AG20443 (cell line): Measurements from ENCODE around the gene MBP.

Experiments
- DNase-seq: peaks from one replicate; pipeline ENCODE4 v3.0.0; 2012; ENCODE audit warnings: low spot score, mixed read lengths

MBP gene

DNA sequence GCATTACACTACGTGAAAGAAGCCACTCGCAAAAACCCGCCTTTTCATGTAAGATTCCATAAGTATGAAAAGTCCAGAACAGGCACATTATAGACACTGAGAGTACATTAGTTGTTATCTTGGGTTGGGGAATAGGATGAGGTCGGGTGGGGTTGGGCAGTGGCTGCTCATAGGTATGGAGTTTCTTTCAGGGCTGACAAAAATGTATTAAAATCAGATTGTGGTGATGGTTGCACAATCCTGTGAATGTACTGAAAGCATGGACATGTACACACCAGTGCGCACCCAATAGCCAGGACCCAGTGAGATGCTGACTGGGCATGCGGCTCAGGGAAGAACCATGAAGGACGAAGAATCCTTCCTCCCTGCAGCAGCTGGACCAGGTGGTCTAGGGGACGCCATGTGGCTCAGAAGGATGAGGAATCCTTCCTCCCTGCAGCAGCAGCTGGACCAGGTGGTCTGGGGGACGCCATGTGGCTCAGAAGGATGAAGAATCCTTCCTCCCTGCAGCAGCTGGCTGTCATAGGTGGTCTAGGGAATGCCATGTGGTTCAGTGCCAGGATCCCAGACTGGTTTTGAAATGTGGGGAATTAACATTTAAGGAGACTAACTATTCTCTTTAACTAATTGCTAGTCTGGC lies 50.1 kb downstream of the MBP start:
- DNase-seq = no peak

DNA sequence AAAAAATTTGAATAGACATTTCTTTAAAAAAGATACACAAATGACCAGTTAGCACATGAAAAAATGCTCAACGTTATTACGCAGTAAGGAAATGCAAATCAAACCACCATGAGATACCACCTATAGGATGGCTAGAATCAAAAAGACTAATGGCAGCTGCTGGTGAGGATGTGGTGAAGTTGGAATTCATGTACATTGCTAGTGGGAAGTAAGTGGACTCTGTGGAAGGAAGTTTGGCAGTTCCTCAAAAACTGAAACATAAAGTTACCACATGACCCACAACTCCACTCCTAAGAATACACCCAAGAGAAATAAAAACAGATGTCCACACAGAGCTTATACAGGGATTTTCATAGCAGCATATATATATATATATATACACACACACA lies 51.2 kb downstream of the MBP start:
- no peak for DNase-seq

DNA sequence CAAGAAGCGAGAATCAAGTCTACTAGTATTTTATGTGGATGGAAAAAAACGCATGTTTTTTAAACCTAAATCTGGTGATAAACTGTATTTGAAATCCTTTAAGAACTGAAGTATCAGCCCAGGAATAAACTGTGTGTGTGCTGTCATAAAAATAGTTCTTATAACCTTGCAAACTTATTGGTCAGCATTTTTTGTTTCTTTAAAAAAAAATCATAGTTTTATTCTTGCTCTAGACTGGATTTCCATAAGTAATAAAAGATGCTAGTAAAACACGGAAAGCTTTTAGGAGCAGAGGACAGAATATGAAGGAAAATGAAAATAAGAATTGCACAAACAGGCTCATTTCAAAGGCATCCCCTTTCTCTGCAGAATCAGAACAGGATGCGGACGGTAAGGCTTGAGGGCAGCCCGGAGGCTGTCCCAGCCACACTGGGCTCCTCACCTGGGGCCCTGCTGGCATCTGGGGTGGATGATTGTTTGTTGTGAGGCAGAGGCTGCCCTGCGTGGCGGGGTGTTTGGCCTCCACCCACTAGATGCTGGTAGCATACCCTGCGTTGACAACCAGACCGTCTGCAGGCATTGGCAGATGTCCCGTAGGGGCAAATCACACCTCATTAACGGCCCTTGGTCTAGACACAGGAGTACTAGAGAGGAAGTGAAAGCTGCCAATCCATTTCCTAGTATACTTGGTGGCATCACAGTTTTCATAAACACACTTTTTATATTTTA lies 52.5 kb downstream of the MBP start:
- no peak for DNase-seq

DNA sequence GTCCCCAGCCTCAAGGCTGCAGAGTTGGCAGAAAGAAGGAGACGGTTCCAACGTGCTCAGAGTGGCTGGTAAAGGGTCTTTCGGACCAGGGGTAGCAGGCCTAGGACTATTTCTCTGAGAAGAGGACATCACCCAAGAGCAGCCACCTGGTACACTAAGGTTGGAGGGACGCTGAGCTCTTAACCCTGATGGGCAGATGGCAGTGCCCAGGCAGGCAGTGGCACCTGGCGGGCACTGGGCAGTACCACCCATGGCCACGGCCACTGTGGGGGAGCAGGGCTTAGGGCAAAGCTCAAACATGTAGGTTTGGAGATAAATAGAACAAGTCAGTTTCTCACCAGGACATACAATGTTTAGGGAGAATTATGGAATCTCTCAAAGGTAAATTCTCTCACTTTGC lies 53.5 kb downstream of the MBP start:
- no peak for DNase-seq

DNA sequence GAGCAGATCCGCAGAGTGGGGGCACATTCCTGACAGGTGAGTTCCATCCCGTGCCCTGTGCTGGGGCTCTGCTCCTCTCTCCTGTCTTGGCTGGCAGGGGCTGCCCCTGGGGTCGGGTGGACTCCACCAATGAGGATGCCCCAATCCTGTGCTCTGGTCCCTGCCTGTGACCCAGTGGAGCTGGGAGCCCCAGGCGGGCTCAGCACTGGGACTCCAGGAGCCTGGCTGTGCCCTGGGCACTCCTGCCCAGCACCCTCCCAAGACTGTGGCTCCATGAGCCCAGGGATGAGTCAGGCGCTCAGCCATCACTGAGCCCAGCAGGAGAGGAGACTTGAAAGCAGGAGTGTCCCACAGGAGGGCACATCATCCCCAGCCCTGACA lies 53.9 kb downstream of the MBP start:
- DNase-seq = no peak

DNA sequence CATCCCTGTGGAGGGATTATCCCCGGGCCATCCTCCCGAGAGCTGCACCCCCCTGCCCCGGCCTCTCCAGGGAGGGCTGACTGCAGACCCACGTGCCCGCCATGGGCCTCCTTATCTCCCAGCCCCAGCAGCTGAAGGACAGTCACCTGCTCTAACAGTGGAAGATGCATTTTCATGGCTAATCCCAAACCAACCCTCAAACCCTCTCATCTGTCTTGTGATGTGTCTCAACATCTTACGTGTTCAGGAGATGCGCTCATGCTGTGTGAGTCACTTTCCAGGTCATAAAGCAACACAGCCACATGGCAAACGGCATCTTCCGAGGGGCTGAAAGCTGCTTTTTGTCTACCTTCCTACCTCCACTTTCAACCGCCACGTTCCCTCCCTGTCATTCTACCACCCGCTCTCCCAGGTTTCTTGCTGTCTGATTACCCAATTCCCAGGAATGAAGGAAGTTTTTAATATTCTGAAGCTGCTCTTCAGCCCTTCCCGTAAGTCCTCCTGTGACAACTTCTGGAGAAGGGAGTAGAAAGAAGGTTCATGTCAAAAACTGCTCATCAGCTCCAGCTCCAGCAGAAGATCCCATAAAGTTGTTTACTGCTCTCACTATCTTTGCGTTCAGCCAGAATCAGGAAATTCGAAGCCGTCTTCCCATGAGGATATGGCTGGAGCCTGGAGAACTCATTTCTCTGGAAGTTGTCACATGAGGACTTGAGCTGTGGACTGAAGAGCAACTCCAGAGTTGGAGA lies 54.5 kb downstream of the MBP start:
- DNase-seq = no peak

DNA sequence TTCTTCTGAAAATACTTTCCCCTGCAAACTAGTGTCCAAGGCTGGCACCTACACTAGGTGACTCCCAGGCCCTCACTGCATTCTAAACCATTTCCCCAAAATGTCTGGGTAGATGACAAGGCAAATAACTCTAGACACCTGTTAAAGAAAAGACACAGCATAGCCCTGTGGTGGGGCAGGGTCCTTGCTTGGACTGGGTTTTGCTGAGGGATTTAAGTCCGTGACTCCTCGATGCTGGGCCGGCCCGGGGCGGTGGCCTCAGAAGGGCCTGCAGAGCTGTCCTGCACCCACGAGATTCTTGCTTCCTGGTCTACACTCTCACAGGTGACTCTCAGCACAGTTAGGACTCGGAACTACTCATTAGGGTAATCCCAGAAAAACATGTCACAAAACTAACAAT lies 55.2 kb downstream of the MBP start:
- DNase-seq = no peak

DNA sequence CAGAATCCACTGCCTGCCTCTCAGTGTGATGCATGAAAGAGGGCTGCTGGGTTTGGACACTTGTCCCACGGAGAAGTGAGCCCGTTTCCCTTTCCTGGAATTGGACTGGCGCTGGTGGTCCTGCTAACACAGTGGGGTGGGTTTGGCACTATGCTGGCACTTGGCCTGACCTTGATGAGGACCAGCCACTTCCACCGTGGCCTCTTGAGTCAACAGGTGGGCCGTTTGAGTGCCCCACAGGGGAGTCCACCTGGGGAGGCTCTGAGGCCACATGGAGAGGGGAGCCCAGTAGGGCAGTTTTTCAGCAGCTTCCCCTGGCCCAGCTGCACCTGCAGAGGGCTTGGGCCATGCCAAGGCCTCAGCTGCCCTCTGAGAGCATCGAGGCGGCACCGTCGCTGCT lies 56.5 kb downstream of the MBP start:
- no peak for DNase-seq

GRCh38 chr18:77074431-77074830 lies 58.2 kb downstream of the MBP start:
- no peak for DNase-seq

GRCh38 chr18:77073336-77074093 lies 59.1 kb downstream of the MBP start:
- DNase-seq = no peak

DNA sequence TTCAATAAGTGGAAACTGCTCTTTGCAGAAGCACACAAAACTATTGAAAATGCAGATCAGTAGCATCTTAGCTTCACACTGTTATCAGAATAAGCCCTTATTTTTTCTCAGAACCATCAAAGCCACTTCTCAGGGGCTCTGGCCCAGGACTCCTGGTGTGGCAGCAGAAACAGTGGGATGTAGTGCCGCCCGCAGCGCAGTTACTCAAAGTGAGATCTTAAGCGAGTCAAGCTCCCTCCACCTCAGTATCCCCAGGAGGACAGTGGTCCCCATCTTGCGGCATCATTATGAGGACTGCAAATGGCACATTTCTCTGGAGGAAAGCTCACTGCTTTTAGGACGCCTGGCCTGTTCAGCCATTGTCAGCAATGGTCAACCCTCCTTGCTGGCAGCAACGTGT lies 60.0 kb downstream of the MBP start:
- DNase-seq = no peak

DNA sequence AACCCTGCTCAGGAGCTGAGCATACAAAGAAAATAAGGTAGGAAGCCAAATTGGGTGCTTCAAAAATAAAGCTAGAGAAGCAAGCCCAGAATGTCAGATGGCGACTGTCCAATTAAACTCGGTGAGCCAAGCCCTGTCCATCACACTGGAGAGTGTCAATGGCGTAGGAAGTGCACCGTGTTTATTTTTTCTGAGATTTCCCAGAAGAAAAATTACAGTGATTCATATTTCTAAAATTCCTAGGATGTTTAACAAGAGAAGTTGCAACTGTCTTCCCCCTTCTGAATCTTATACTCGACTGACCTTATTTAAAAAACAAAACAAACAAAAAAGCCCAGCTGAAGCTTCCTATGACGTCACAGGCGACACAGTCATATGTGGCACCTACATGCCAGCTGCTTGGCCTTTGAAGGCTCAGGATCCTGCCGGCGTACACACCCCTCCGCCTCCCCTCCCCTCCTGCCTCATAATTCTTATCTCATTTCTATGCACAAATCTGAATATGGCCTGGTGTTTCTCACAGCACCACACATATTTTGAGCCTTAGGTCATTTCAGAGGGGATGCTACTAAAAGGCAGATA lies 60.8 kb downstream of the MBP start:
- peak; percentile 47 for DNase-seq

DNA sequence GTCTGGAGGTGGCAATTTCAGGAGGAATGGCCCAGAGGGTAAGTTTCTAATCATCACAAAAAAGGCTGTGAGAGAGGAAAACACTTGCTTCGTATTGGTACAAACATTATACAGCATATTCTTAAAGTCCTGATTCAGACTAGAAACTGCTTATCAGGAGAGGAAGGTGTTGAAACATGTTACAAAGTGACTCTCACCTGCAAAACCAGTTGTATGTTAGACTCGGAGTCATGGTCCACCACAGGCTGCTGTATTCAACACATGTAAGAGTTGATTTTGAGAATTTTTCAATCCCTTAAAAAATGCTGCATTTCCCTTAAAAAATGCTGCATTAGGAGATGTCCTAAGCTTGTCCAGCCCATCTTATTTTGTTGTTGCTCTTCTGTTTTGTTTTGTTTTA lies 61.5 kb downstream of the MBP start:
- DNase-seq = no peak

GRCh38 chr18:77070627-77071026 lies 62.0 kb downstream of the MBP start:
- no peak for DNase-seq

DNA sequence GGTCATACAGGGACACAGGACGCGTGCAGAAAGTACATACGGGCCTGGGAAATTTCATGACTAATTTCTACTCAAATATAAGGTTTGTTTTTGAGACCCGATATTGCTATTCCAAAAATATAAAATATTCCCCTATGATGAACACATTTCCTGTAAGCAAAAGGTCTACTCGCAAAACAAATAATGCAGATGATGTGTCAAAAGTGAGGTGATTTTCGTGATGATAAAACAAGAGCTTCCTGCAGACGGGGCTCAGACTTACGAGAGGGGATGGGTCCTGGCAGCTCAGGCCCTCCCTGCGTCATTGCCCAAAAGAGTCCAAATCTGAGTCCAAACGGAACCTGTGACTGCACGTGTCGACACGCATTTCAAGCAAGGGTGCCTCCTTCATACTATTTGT lies 62.7 kb downstream of the MBP start:
- DNase-seq = no peak

DNA sequence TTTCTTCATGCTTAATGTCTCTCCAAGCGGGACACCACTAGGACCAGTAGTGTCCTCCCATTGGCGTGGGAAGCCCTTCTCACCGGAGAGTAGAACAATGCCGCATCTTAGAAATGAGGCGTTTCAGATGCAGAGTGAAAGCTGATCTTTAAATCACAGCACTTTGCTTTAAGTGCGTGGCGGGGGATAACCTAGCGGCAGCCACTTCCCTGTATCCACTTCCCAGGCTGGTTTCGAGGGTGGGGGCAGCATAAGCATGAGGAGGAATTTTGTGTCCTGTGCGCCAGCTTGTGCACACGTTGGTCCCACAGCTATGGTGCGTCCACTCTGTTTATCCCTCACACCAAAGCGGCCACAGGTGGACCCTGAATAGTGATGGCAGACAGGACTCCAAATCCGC lies 63.1 kb downstream of the MBP start:
- no peak for DNase-seq

GRCh38 chr18:77068321-77069312 lies 64.0 kb downstream of the MBP start:
- no peak for DNase-seq

- DNase-seq = peak; percentile 72
Observed at GRCh38 chr18:77067291-77068061, 65.1 kb downstream of the MBP start.

GRCh38 chr18:77066689-77067088 lies 65.9 kb downstream of the MBP start:
- DNase-seq = no peak

GRCh38 chr18:77066101-77066500 lies 66.5 kb downstream of the MBP start:
- no peak for DNase-seq
